Activated CD8-positive, alpha-beta memory T cell treated with anti-CD3 and anti-CD28 coated beads, Interleukin-2, amount 50 U/mL, for 48 hours (primary cell): ENCODE measurements around the gene RNF181.
A peak's percentile ranks its signal among the peaks of the same experiment; 100 is the strongest.
"Not testable (repeated sequence)": the region's sequence is repeated elsewhere in the genome, so short reads cannot be mapped to it uniquely, and the experiment has no call there.

ENCODE experiments used
- DNase-seq: peaks from one replicate; pipeline ENCODE4 v3.0.0-alpha.2; 2020

RNF181 gene

GRCh38 chr2:85595301-85596025, at the start of gene RNF181:
TSS of gene RNF181 (plus strand) at chr2:85595745. CDS start at chr2:85595764, 19 bp downstream.
- peak; percentile 91 for DNase-seq

- DNase-seq = no peak
Observed at GRCh38 chr2:85545780-85546240, 49.7 kb upstream of the RNF181 start.

- DNase-seq = no peak
Observed at GRCh38 chr2:85547089-85547858, 48.3 kb upstream of the RNF181 start.

GRCh38 chr2:85547859-85548607, 47.5 kb upstream of the RNF181 start:
- no peak for DNase-seq

GRCh38 chr2:85548608-85548900, 47.0 kb upstream of the RNF181 start:
- no peak for DNase-seq

GRCh38 chr2:85549095-85549494, 46.5 kb upstream of the RNF181 start:
- no peak for DNase-seq

GRCh38 chr2:85549826-85550225, 45.7 kb upstream of the RNF181 start:
- no peak for DNase-seq

- no peak for DNase-seq
Observed at GRCh38 chr2:85550486-85550885, 45.1 kb upstream of the RNF181 start.

- DNase-seq = peak; percentile 89
Observed at GRCh38 chr2:85551698-85552678, 43.6 kb upstream of the RNF181 start.

- DNase-seq = no peak
Observed at GRCh38 chr2:85553184-85553583, 42.4 kb upstream of the RNF181 start.

- DNase-seq = no peak
Observed at GRCh38 chr2:85554980-85555612, 40.4 kb upstream of the RNF181 start.

- DNase-seq = no peak
Observed at GRCh38 chr2:85557130-85557529, 38.4 kb upstream of the RNF181 start.

- DNase-seq = no peak
Observed at GRCh38 chr2:85558160-85558559, 37.4 kb upstream of the RNF181 start.

GRCh38 chr2:85560403-85560726, 35.2 kb upstream of the RNF181 start:
- DNase-seq = not testable (repeated sequence)

GRCh38 chr2:85560812-85561279, 34.7 kb upstream of the RNF181 start:
- DNase-seq = no peak

GRCh38 chr2:85561280-85562212, 34.0 kb upstream of the RNF181 start, which contains the start of gene GGCX:
TSS of gene GGCX (minus strand) at chr2:85561493. CDS start at chr2:85561428, 65 bp downstream.
- peak; percentile 97 for DNase-seq

- no peak for DNase-seq
Observed at GRCh38 chr2:85564144-85564563, 31.4 kb upstream of the RNF181 start.

- no peak for DNase-seq
Observed at GRCh38 chr2:85566265-85566664, 29.3 kb upstream of the RNF181 start.

GRCh38 chr2:85575739-85576138, 19.8 kb upstream of the RNF181 start:
- no peak for DNase-seq

- DNase-seq = no peak
Observed at GRCh38 chr2:85577063-85577385, 18.5 kb upstream of the RNF181 start.
